DOHH2 (cell line): Measurements from ENCODE around the gene CYB561.

Experiments used
- H3F3A ChIP-seq: fragments of 200-600 bp; sonication (generic), shearing (Covaris generic); 2 replicates; pipeline ENCODE4 v1.6.0; 2016; ENCODE audit warnings: antibody characterized with exemption, mild to moderate bottlenecking; ENCODE audit not compliant: control insufficient read depth, insufficient read depth
- H3K27ac ChIP-seq: fragments of 200-600 bp; sonication (generic); 2 replicates; pipeline ENCODE4 v1.5.1; 2014; ENCODE audit warnings: low read depth, mild to moderate bottlenecking, low read length, moderate library complexity
- H3K27me3 ChIP-seq: fragments of 200-600 bp; sonication (generic); 2 replicates; pipeline ENCODE4 v1.6.1; 2014; ENCODE audit warnings: mild to moderate bottlenecking, low read length, mixed read lengths; ENCODE audit not compliant: control insufficient read depth
- H3K36me3 ChIP-seq: fragments of 200-600 bp; sonication (generic); 2 replicates; pipeline ENCODE4 v1.6.1; 2014; ENCODE audit warnings: mild to moderate bottlenecking, low read length, moderate library complexity, mixed read lengths; ENCODE audit not compliant: control insufficient read depth
- H3K4me1 ChIP-seq: fragments of 200-600 bp; sonication (generic); 2 replicates; pipeline ENCODE4 v1.6.1; 2014; ENCODE audit warnings: mild to moderate bottlenecking, low read length, mixed read lengths; ENCODE audit not compliant: control insufficient read depth
- H3K4me2 ChIP-seq: fragments of 200-600 bp; sonication (generic); 2 replicates; pipeline ENCODE4 v1.6.0; 2014; ENCODE audit warnings: mild to moderate bottlenecking, low read length, moderate library complexity
- H3K4me3 ChIP-seq: fragments of 200-600 bp; sonication (generic); 2 replicates; pipeline ENCODE4 v1.5.1; 2014; ENCODE audit warnings: mild to moderate bottlenecking, low read length, mixed read lengths
- H3K79me2 ChIP-seq: fragments of 200-600 bp; sonication (generic); 2 replicates; pipeline ENCODE4 v1.6.1; 2014; ENCODE audit warnings: mild to moderate bottlenecking, low read length, mixed read lengths; ENCODE audit not compliant: control insufficient read depth
- H3K9me2 ChIP-seq: fragments of 200-600 bp; sonication (generic); replicated peaks from 2 replicates; pipeline ENCODE4 v1.6.1; 2014; ENCODE audit warnings: mild to moderate bottlenecking, low read length, mixed read lengths; ENCODE audit not compliant: control insufficient read depth
- H3K9me3 ChIP-seq: fragments of 200-600 bp; sonication (generic); 2 replicates; pipeline ENCODE4 v1.6.1; 2014; ENCODE audit warnings: antibody characterized with exemption, low read length, mixed read lengths; ENCODE audit not compliant: control insufficient read depth, insufficient read depth
- H4K20me1 ChIP-seq: fragments of 200-600 bp; sonication (generic); 2 replicates; pipeline ENCODE4 v1.6.0; 2014; ENCODE audit warnings: low read depth, mild to moderate bottlenecking, antibody characterized with exemption, low read length, moderate library complexity; ENCODE audit not compliant: control insufficient read depth, insufficient read depth
- EZH2phosphoT487 ChIP-seq: fragments of 200-600 bp; sonication (generic); IDR thresholded peaks from 2 replicates; pipeline ENCODE4 v1.6.1; 2017; ENCODE audit warnings: borderline replicate concordance, mild to moderate bottlenecking, antibody characterized with exemption, low read length, moderate library complexity, mixed read lengths
- TF ChIP-seq, protein P1 (sequence below): fragments of 200-600 bp; sonication (generic); IDR thresholded peaks from one replicate; pipeline ENCODE4 v1.5.1; 2014; ENCODE audit warnings: antibody characterized with exemption, mild to moderate bottlenecking, low read depth, low read length; ENCODE audit not compliant: poor library complexity, severe bottlenecking

Gene CYB561

GRCh38 chr17:63426041-63426916 lies 19.8 kb downstream of the CYB561 start:
- TF ChIP-seq, protein P1, sequence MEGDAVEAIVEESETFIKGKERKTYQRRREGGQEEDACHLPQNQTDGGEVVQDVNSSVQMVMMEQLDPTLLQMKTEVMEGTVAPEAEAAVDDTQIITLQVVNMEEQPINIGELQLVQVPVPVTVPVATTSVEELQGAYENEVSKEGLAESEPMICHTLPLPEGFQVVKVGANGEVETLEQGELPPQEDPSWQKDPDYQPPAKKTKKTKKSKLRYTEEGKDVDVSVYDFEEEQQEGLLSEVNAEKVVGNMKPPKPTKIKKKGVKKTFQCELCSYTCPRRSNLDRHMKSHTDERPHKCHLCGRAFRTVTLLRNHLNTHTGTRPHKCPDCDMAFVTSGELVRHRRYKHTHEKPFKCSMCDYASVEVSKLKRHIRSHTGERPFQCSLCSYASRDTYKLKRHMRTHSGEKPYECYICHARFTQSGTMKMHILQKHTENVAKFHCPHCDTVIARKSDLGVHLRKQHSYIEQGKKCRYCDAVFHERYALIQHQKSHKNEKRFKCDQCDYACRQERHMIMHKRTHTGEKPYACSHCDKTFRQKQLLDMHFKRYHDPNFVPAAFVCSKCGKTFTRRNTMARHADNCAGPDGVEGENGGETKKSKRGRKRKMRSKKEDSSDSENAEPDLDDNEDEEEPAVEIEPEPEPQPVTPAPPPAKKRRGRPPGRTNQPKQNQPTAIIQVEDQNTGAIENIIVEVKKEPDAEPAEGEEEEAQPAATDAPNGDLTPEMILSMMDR: no peak
- no peak for TF ChIP-seq EZH2phosphoT487
- no peaks in the 10 kb centered on the region for H3K79me2 ChIP-seq
- H3K9me3 ChIP-seq: no peaks in the 10 kb centered on the region
- H4K20me1 ChIP-seq: no peaks in the 10 kb centered on the region
- H3F3A ChIP-seq: no peaks in the 10 kb centered on the region
- H3K4me1 ChIP-seq: peaks cover 14% of the 10 kb centered on the region
- H3K9me2 ChIP-seq: no peaks in the 10 kb centered on the region
- H3K27me3 ChIP-seq: peaks cover 39% of the 10 kb centered on the region
- H3K36me3 ChIP-seq: no peaks in the 10 kb centered on the region
- no peak overlapping the region for H3K27ac ChIP-seq
- H3K4me3 ChIP-seq: no peak overlapping the region
- no peak overlapping the region for H3K4me2 ChIP-seq

DNA sequence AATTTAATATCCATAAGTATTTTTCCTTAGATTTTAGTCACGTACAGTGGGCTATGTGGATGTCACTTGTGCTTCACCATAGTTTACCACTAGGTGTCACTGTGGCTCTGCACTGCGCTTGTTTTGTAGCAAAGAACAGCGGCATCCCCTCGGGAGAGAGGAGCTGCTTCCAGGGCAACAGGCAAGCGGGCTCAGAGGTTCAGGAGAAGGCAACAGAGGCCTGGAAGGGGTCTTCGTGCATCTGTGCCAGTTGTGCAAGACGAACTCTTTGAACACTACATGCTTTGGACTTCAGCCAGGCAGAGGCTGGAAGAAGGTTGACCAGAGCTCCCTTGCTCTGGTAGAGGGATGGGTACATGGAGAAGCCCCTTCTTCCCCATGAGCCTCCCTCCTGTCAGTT lies 20.6 kb downstream of the CYB561 start:
- Histone ChIP-seq H3K4me2 (no peak overlapping the region), H3K36me3 (no peaks in the 10 kb centered on the region), H3K4me3 (no peak overlapping the region), H3F3A (no peaks in the 10 kb centered on the region), H3K27me3 (peaks cover 39% of the 10 kb centered on the region), H3K27ac (no peak overlapping the region), H3K9me2 (no peaks in the 10 kb centered on the region), H3K4me1 (peaks cover 14% of the 10 kb centered on the region), H3K79me2 (no peaks in the 10 kb centered on the region), H3K9me3 (no peaks in the 10 kb centered on the region), H4K20me1 (no peaks in the 10 kb centered on the region)
- TF ChIP-seq, protein P1: peak; percentile 76
- no peak for TF ChIP-seq EZH2phosphoT487

- TF ChIP-seq, protein P1: no peak
- TF ChIP-seq EZH2phosphoT487: no peak
- peaks cover 37% of the 10 kb centered on the region for H3K27me3 ChIP-seq
- H3K9me3 ChIP-seq: no peaks in the 10 kb centered on the region
- H3K4me1 ChIP-seq: peaks cover 14% of the 10 kb centered on the region
- no peak overlapping the region for H3K4me3 ChIP-seq
- no peaks in the 10 kb centered on the region for H4K20me1 ChIP-seq
- no peaks in the 10 kb centered on the region for H3K36me3 ChIP-seq
- no peak overlapping the region for H3K27ac ChIP-seq
- no peaks in the 10 kb centered on the region for H3K9me2 ChIP-seq
- H3F3A ChIP-seq: no peaks in the 10 kb centered on the region
- no peak overlapping the region for H3K4me2 ChIP-seq
- no peaks in the 10 kb centered on the region for H3K79me2 ChIP-seq
These were observed 22.1 kb downstream of the CYB561 start for GRCh38 chr17:63423963-63424362.
